Body of pancreas (tissue), 4 donors: ENCODE measurements around the gene PRPSAP1. TPM values are rescaled to one million over a fixed set of nuclear protein-coding genes. Genes with fewer than 3 reads are reported as not detected.

Experiments
- ATAC-seq: fragments of 150-250 bp; one replicate; pipeline ENCODE4 v1.9.1; 2016
- DNase-seq, 4 donors: peaks; one replicate each; pipeline ENCODE4 v3.0.0-alpha.2; 2019
- H3K27ac ChIP-seq, 4 donors: fragments of 200-600 bp; sonication (generic); 1 replicate in 3 of 4; 2 replicates in 1 of 4; pipeline versions ENCODE4 v1.5.1 to v1.6.1; 2016 to 2019; ENCODE audit warnings: mild to moderate bottlenecking in 1 of 4, mixed read lengths in 1 of 4, moderate library complexity in 1 of 4
- H3K27me3 ChIP-seq, 2 donors: fragments of 200-600 bp; sonication (generic); one replicate each; pipeline ENCODE4 v1.6.0; 2016; ENCODE audit warnings: mild to moderate bottlenecking in 1 of 2
- H3K36me3 ChIP-seq, 2 donors: fragments of 200-600 bp; sonication (generic); replicated peaks in 1 of 2; 2 replicates each; pipeline ENCODE4 v1.5.1; 2016; ENCODE audit warnings: low read depth in 2 of 2; ENCODE audit not compliant: insufficient read depth in 1 of 2
- H3K4me1 ChIP-seq: fragments of 200-600 bp; sonication (generic); one replicate; pipeline ENCODE4 v1.6.0; 2016
- H3K4me3 ChIP-seq, 2 donors: fragments of 200-600 bp; sonication (generic); 1 replicate in 1 of 2; 2 replicates in 1 of 2; pipeline ENCODE4 v1.5.1; 2016 to 2019
- H3K9me3 ChIP-seq, 3 donors: fragments of 200-600 bp; sonication (generic); 1 replicate in 2 of 3; 2 replicates in 1 of 3; pipeline ENCODE4 v1.5.1; 2016
- CTCF ChIP-seq, 7 experiments: fragments of 450-650 bp in 4 of 7; fragments of 200-600 bp in 3 of 7; sonication (generic) in 3 of 7; IDR thresholded peaks; one replicate each; pipeline ENCODE4 v1.5.1; 2016 to 2019; ENCODE audit warnings: antibody characterized with exemption in 7 of 7
- POLR2A ChIP-seq, 3 donors: fragments of 450-650 bp; IDR thresholded peaks; one replicate each; pipeline ENCODE4 v1.6.1; 2016; ENCODE audit warnings: antibody characterized with exemption in 3 of 3, mild to moderate bottlenecking in 2 of 3
- WGBS, 2 donors: methylation state at CpG; one replicate each; pipeline ENCODE4 v1.1.5; 2017; 5-methylcytosine and 5-hydroxymethylcytosine counted together
- intact Hi-C: fragments of 100-400 bp; cut with DNase I; formaldehyde crosslinking; loops from one replicate; pipeline ENCODE4 v1.15.1; 2023
- total RNA-seq, 2 donors: library from RNA; depleted of rRNA; stranded (reverse); fragments of >200 nt; gene quantifications; one replicate each; pipeline ENCODE4 v1.1.0, GENCODE V29; 2016

The PRPSAP1 gene
- total RNA-seq, 2 donors from 2014 or later = 34.8 to 55.7 TPM

DNA sequence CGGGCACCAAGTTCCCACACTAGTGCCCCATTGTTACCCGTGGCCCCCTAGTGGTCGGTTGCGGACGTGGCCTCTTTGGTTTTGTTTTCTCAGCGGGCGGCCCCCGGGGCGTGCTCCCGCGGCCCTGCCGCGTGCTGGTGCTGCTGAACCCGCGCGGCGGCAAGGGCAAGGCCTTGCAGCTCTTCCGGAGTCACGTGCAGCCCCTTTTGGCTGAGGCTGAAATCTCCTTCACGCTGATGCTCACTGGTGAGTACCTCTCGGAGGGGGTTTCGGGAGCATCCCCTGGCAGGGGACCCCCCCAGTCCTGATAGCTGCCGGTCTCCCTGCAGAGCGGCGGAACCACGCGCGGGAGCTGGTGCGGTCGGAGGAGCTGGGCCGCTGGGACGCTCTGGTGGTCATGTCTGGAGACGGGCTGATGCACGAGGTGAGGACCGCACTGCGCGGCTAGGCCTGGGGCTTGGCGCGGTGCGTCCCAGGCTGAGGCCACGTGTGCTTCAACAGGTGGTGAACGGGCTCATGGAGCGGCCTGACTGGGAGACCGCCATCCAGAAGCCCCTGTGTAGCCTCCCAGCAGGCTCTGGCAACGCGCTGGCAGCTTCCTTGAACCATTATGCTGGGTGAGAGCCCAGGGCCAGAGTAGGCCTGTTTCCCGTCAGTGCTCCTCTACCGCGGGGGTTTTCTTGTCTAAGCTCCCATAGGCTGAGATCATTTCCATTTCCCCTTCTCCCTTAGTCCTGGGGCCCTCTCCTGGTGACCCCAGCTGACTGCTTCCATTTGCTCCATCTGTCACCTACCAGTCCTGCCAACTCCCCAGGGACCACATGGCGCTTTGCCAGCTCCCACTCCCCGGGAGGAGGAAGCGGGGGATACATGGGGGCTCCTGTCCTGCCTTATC lies 32.4 kb upstream of the PRPSAP1 start:
- TF ChIP-seq CTCF (IDR thresholded peaks at IDR 0.05) (peak; percentile 77 to 89 (median 84)), POLR2A (IDR thresholded peaks at IDR 0.05) (no peak)
- Histone ChIP-seq H3K4me1 (peaks cover 48% of the 10 kb centered on the region), H3K27ac (peak overlapping the region in 3 of 4 donors; percentile 83 to 93 (median 88)), H3K36me3 (no peaks in the 10 kb centered on the region), H3K27me3 (no peaks in the 10 kb centered on the region), H3K4me3 (no peak overlapping the region), H3K9me3 (no peaks in the 10 kb centered on the region)
- intact Hi-C loops = no loop called here
- 9 to 21% methylated on average over 5 to 51 of the region's 52 CpGs for WGBS, 2 donors
- ATAC-seq = peak; percentile 37
- peak; percentile 78 to 83 (median 80) for DNase-seq

DNA sequence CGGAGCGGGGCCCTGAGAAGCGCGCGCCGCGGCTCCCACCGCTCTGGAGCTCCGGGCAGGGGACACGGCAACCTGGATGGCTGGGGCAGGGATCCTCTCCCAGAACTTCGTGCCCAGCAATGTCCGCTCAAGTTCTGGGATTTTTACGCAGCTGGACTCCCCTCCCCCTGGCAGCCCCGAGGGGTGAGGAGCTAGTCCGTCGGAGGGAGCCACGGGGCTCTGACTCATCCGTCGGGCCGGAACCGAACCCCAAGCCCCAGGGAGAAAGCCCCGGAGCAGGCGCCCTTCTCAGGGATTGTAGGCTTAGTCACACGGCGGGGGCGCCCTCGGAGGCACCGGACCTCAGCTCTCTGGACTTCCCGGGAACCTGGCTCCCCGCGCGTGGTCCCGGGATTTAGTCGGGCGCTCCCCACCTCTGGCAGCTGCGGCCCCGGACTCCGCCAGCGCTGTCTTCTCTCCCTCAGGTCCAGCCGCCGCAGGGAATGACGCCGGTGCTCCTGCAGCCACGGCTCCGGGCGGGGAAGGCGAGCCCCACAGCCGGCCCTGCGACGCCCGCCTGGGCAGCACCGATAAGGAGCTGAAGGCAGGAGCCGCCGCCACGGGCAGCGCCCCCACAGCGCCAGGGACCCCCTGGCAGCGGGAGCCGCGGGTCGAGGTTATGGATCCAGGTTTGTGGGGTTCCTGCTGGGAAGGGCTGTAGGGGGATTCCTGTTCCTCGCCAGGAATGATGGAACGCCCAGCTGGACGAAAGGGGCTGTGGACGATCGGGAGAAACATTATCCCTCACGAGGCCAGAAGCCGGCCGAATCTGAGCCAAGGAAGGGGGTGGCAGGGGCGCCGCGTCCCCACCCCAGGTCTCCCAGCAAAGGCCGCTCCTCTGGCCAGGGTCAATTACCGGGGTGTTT lies 31.5 kb upstream of the PRPSAP1 start:
- DNase-seq = peak in 3 of 4 donors; percentile 50 to 58 (median 52)
- TF ChIP-seq POLR2A (IDR thresholded peaks at IDR 0.05) (peak in 1 of 3 donors; percentile 14), CTCF (IDR thresholded peaks at IDR 0.05) (no peak)
- Histone ChIP-seq H3K27ac (peak overlapping the region; percentile 69 to 93 (median 86)), H3K9me3 (no peaks in the 10 kb centered on the region), H3K36me3 (no peaks in the 10 kb centered on the region), H3K27me3 (no peaks in the 10 kb centered on the region), H3K4me3 (peak overlapping the region in 1 of 2 donors; percentile 17), H3K4me1 (peaks cover 48% of the 10 kb centered on the region)
- WGBS, 2 donors = 0 to 3% methylated on average over 1 to 74 of the region's 74 CpGs
- intact Hi-C loops = no loop called here
- ATAC-seq = no peak

- TF ChIP-seq CTCF (IDR thresholded peaks at IDR 0.05) (no peak), POLR2A (IDR thresholded peaks at IDR 0.05) (peak; percentile 7 to 65 (median 42))
- peak within 1 kb of the TSS; percentile 34 to 56 for H3K4me3 ChIP-seq
- WGBS, 2 donors = 1% methylated on average over 106 of the region's 118 CpGs; no CpG with 5 or more reads in 1 of the 2 donors
- DNase-seq = peak; percentile 69 to 77 (median 72)
- intact Hi-C loops = no loop called here
- no peaks in the 10 kb centered on the region for H3K36me3 ChIP-seq
- no peaks in the 10 kb centered on the region for H3K27me3 ChIP-seq
- H3K9me3 ChIP-seq = no peaks in the 10 kb centered on the region
- ATAC-seq = peak; percentile 76
- peaks cover 48% of the 10 kb centered on the region for H3K4me1 ChIP-seq
- peak within 1 kb of the TSS; percentile 69 to 93 (median 86) for H3K27ac ChIP-seq
Observed at GRCh38 chr17:76384222-76384986, 30.7 kb upstream of the PRPSAP1 start, which contains the start of gene SPHK1. TSS of gene SPHK1 (plus strand) at chr17:76384609. CDS start at chr17:76385645, 1,036 bp downstream.

- Histone ChIP-seq H3K27ac (peak overlapping the region; percentile 66 to 93 (median 86)), H3K9me3 (no peaks in the 10 kb centered on the region), H3K4me3 (peak overlapping the region; percentile 34 to 56), H3K27me3 (no peaks in the 10 kb centered on the region), H3K36me3 (no peaks in the 10 kb centered on the region), H3K4me1 (peaks cover 42% of the 10 kb centered on the region)
- WGBS, 2 donors = 0 to 1% methylated on average over 19 to 64 of the region's 65 CpGs
- peak in 4 of 7 experiments; percentile 16 to 50 (median 33) for TF ChIP-seq CTCF (IDR thresholded peaks at IDR 0.05)
- no peak for TF ChIP-seq POLR2A (IDR thresholded peaks at IDR 0.05)
- DNase-seq (peak; percentile 42 to 49 (median 46)), ATAC-seq (peak; percentile 19)
- intact Hi-C loops = no loop called here
Observed at GRCh38 chr17:76383546-76384221, 30.0 kb upstream of the PRPSAP1 start.
